Inflammatory macrophage treated with lipopolysaccharide for 4 hours (primary cell): ENCODE data around the gene TSPAN10.
A peak's percentile ranks its signal among the peaks of the same experiment; 100 is the strongest.

ENCODE experiments used
- DNase-seq: peaks from one replicate; pipeline ENCODE4 v3.0.0-alpha.2; 2020

Gene TSPAN10

GRCh38 chr17:81665205-81666091 lies 28.5 kb downstream of the TSPAN10 start:
- DNase-seq = peak; percentile 9

- peak; percentile 20 for DNase-seq
Measured at GRCh38 chr17:81666092-81666341, 29.0 kb downstream of the TSPAN10 start.

- DNase-seq = peak; percentile 98
Measured at GRCh38 chr17:81666342-81667191, 29.6 kb downstream of the TSPAN10 start, which contains the start of the genes CCDC137 and OXLD1. Gene CCDC137, plus strand, starts transcription at chr17:81666737. Its CDS starts 30 bp downstream, at chr17:81666767. Gene OXLD1, minus strand, starts transcription at chr17:81666605. Its CDS starts 28 bp downstream, at chr17:81666577.

GRCh38 chr17:81667754-81668153 lies 30.8 kb downstream of the TSPAN10 start:
- DNase-seq = no peak

- DNase-seq = no peak
Measured at GRCh38 chr17:81672504-81672903, 35.5 kb downstream of the TSPAN10 start.

- DNase-seq = no peak
Measured at GRCh38 chr17:81672954-81673353, 36.0 kb downstream of the TSPAN10 start.

GRCh38 chr17:81673561-81674258 lies 36.7 kb downstream of the TSPAN10 start:
- DNase-seq = no peak

GRCh38 chr17:81675515-81676221 lies 38.7 kb downstream of the TSPAN10 start:
- peak; percentile 8 for DNase-seq

- no peak for DNase-seq
Measured at GRCh38 chr17:81676906-81677305, 39.9 kb downstream of the TSPAN10 start.

- DNase-seq = no peak
Measured at GRCh38 chr17:81680150-81680549, 43.2 kb downstream of the TSPAN10 start.

GRCh38 chr17:81681672-81682071 lies 44.7 kb downstream of the TSPAN10 start:
- DNase-seq = no peak

GRCh38 chr17:81682565-81683207 lies 45.7 kb downstream of the TSPAN10 start:
- no peak for DNase-seq

GRCh38 chr17:81683208-81683583 lies 46.2 kb downstream of the TSPAN10 start:
- DNase-seq = peak; percentile 10

- peak; percentile 100 for DNase-seq
Measured at GRCh38 chr17:81683584-81684441, 46.8 kb downstream of the TSPAN10 start, which contains the start of the genes ARL16 and HGS. Gene ARL16, minus strand, starts transcription at chr17:81683797. Its CDS starts 44 bp downstream, at chr17:81683753. Gene HGS, plus strand, starts transcription at chr17:81684011. Its CDS starts 56 bp downstream, at chr17:81684067.

- DNase-seq = no peak
Measured at GRCh38 chr17:81684442-81684911, 47.5 kb downstream of the TSPAN10 start.

- no peak for DNase-seq
Measured at GRCh38 chr17:81685108-81685507, 48.1 kb downstream of the TSPAN10 start.

GRCh38 chr17:81686614-81687013 lies 49.6 kb downstream of the TSPAN10 start:
- no peak for DNase-seq

GRCh38 chr17:81687770-81688541 lies 51.0 kb downstream of the TSPAN10 start:
- no peak for DNase-seq

- DNase-seq = no peak
Measured at GRCh38 chr17:81688616-81689015, 51.6 kb downstream of the TSPAN10 start.

GRCh38 chr17:81690066-81690465 lies 53.1 kb downstream of the TSPAN10 start:
- DNase-seq = no peak
